ENCODE data around the gene C4orf50. TPM values are rescaled to one million over a fixed set of nuclear protein-coding genes. Genes with fewer than 3 reads are reported as not detected.

Gene C4orf50
- total RNA-seq, 1 experiment from 2014 or later: 0.17 TPM

- Histone ChIP-seq H3K9ac (ENCODE audit: extremely low read depth, insufficient read length, low read length) (no peak overlapping the region), H2BK20ac (ENCODE audit: low read depth, low read length, poor library complexity, severe bottlenecking) (no peak overlapping the region), H3K4me2 (ENCODE audit: insufficient read depth, insufficient read length, low read length) (no peak overlapping the region), H3K27me3 (ENCODE audit: insufficient read depth, low read length) (no peaks in the 10 kb centered on the region), H3K9me3 (ENCODE audit: control insufficient read depth, low read depth, low read length) (no peaks in the 10 kb centered on the region), H2AFZ (ENCODE audit: low read length) (no peak overlapping the region), H2BK5ac (ENCODE audit: insufficient read length, low read length) (no peak overlapping the region), H2BK12ac (ENCODE audit: insufficient read length, low read depth, low read length) (no peak overlapping the region), H3K4me1 (ENCODE audit: insufficient read depth, low read length) (no peaks in the 10 kb centered on the region), H2BK15ac (ENCODE audit: low read depth, low read length) (no peak overlapping the region), H2AK5ac (ENCODE audit: insufficient read length, low read length) (no peak overlapping the region), H3K23me2 (ENCODE audit: insufficient read length, low read depth, low read length, poor library complexity, severe bottlenecking) (no peaks in the 10 kb centered on the region), H3K23ac (ENCODE audit: insufficient read length, low read depth, low read length) (no peak overlapping the region), H3T11ph (ENCODE audit: low read length) (no peak overlapping the region), H3K27ac (ENCODE audit: insufficient read length, low read depth, low read length) (no peak overlapping the region), H3K18ac (ENCODE audit: insufficient read length, low read depth, low read length) (no peak overlapping the region), H3K79me1 (ENCODE audit: insufficient read depth, low read depth, low read length, poor library complexity, severe bottlenecking) (peaks cover 1% of the 10 kb centered on the region), H3K56ac (ENCODE audit: insufficient read length, low read depth, low read length) (no peak overlapping the region), H4K20me1 (ENCODE audit: control insufficient read depth, insufficient read depth, insufficient read length) (peaks cover 2% of the 10 kb centered on the region), H4K91ac (ENCODE audit: insufficient read length, low read depth, low read length) (no peak overlapping the region), H3K14ac (ENCODE audit: insufficient read depth, low read length) (no peak overlapping the region), H4K5ac (ENCODE audit: insufficient read length, low read depth, low read length) (no peak overlapping the region), H3K79me2 (ENCODE audit: insufficient read depth, low read length) (no peaks in the 10 kb centered on the region), H3K4ac (ENCODE audit: low read depth, low read length) (no peak overlapping the region), H4K8ac (replicated peaks; ENCODE audit: insufficient read length, low read depth, low read length) (no peak overlapping the region), H2BK120ac (ENCODE audit: low read depth, low read length, poor library complexity, severe bottlenecking) (no peak overlapping the region)
- peaks cover 0 to 10% of the 10 kb centered on the region in 2 experiments; a peak in 3 of 4 replicates for H3K4me1 Mint-ChIP-seq
- no CpG with 5 or more reads among the region's 4 CpGs for WGBS (ENCODE audit: extremely low coverage, insufficient read length, low lambda C conversion rate)
- no peaks in the 10 kb centered on the region for H3K27me3 Mint-ChIP-seq (ENCODE audit: low read depth)
- H3K27ac Mint-ChIP-seq: no peak overlapping the region
- H3K4me3 Mint-ChIP-seq: no peak overlapping the region
- no peak for DNase-seq
- H3K9me3 Mint-ChIP-seq: no peaks in the 10 kb centered on the region
- peaks cover 43 to 64% (median 47%) of the 10 kb centered on the region in 3 experiments for H3K36me3 Mint-ChIP-seq (ENCODE audit: insufficient read depth in 1 of 3, low read depth in 3 of 3)
- TF ChIP-seq CTCF (conservative IDR thresholded peaks at IDR 0.05): no peak
Measured at GRCh38 chr4:5851637-5852301, 166.5 kb downstream of the C4orf50 start.

Small RNAs within 50 kb of the gene (microRNA-seq; reads per million reads assigned to microRNA genes)
- not detected for gene MIR378D1 (ENCODE audit: borderline microRNAs expressed)

Other genes with a start within 250 kb of the C4orf50 start
- gene CRMP1, start 125.3 kb downstream of the C4orf50 start, total RNA-seq (2021): 71.6 and 73.1 TPM in 2 replicates
- 1.3 and 1.5 TPM in 2 replicates for gene JAKMIP1, start 182.1 kb upstream of the C4orf50 start, total RNA-seq (2021)

Measured in H9 (cell line).